Neural progenitor cell (in vitro differentiated cells): ENCODE data around the gene GPR141. TPM values are rescaled to one million over a fixed set of nuclear protein-coding genes. Genes with fewer than 3 reads are reported as not detected.
A peak's percentile ranks its signal among the peaks of the same experiment; 100 is the strongest.

Experiments
- DNase-seq: peaks from one replicate; pipeline ENCODE4 v3.0.0-alpha.2; 2016; ENCODE audit warnings: low spot score
- H2AFZ ChIP-seq: fragments of 200-600 bp; sonication (generic); replicated peaks from 2 replicates; pipeline ENCODE4 v1.6.1; 2016; ENCODE audit warnings: antibody characterized with exemption
- H3F3A ChIP-seq: fragments of 200-600 bp; sonication (generic); 2 replicates; pipeline ENCODE4 v1.6.1; 2016; ENCODE audit warnings: antibody characterized with exemption, low read depth
- H3K27ac ChIP-seq: fragments of 200-600 bp; sonication (generic); 2 replicates; pipeline ENCODE4 v1.5.1; 2016; ENCODE audit warnings: mild to moderate bottlenecking
- H3K27me3 ChIP-seq: fragments of 200-600 bp; sonication (generic); 2 replicates; pipeline ENCODE4 v1.6.1; 2016; ENCODE audit warnings: mild to moderate bottlenecking, moderate library complexity
- H3K36me3 ChIP-seq: fragments of 200-600 bp; sonication (generic); 2 replicates; pipeline ENCODE4 v1.5.1; 2016
- H3K4me1 ChIP-seq: fragments of 200-600 bp; sonication (generic); 2 replicates; pipeline ENCODE4 v1.6.1; 2016; ENCODE audit warnings: mixed run types
- H3K4me2 ChIP-seq: fragments of 200-600 bp; sonication (generic); 2 replicates; pipeline ENCODE4 v1.6.1; 2016
- H3K4me3 ChIP-seq: fragments of 200-600 bp; sonication (generic); 2 replicates; pipeline ENCODE4 v1.5.1; 2016
- H3K79me2 ChIP-seq: fragments of 200-600 bp; sonication (generic); 2 replicates; pipeline ENCODE4 v1.6.1; 2016; ENCODE audit warnings: low read depth
- H3K9ac ChIP-seq: fragments of 200-600 bp; sonication (generic); 2 replicates; pipeline ENCODE4 v1.6.1; 2016
- H3K9me3 ChIP-seq: fragments of 200-600 bp; sonication (generic); 2 replicates; pipeline ENCODE4 v1.5.1; 2016; ENCODE audit warnings: low read depth
- H4K20me1 ChIP-seq: fragments of 200-600 bp; sonication (generic); 2 replicates; pipeline ENCODE4 v1.6.1; 2016; ENCODE audit warnings: low read depth
- H3K27ac Mint-ChIP-seq: 3 replicates; pipeline ENCODE4 v1.8.0; 2021; ENCODE audit warnings: mixed read lengths
- H3K27me3 Mint-ChIP-seq: 2 replicates; pipeline ENCODE4 v1.8.0; 2022; ENCODE audit warnings: low read depth, mild to moderate bottlenecking, inconsistent platforms, moderate library complexity, mixed read lengths; ENCODE audit not compliant: insufficient read depth
- H3K36me3 Mint-ChIP-seq: 3 replicates; pipeline ENCODE4 v1.8.0; 2021; ENCODE audit warnings: mixed read lengths
- H3K4me1 Mint-ChIP-seq: 3 replicates; pipeline ENCODE4 v1.8.0; 2021; ENCODE audit warnings: mixed read lengths
- H3K4me3 Mint-ChIP-seq: 3 replicates; pipeline ENCODE4 v1.8.0; 2021; ENCODE audit warnings: mild to moderate bottlenecking, moderate library complexity, mixed read lengths
- H3K9me3 Mint-ChIP-seq: 3 replicates; pipeline ENCODE4 v1.8.0; 2020; ENCODE audit warnings: mixed read lengths
- CTCF ChIP-seq: fragments of 200-600 bp; sonication (generic); IDR thresholded peaks from 2 replicates; pipeline ENCODE4 v1.5.1; 2017; ENCODE audit warnings: antibody characterized with exemption, mild to moderate bottlenecking
- EZH2 ChIP-seq: fragments of 200-600 bp; sonication (generic); IDR thresholded peaks from 2 replicates; pipeline ENCODE4 v1.6.1; 2017; ENCODE audit warnings: antibody characterized with exemption, mild to moderate bottlenecking, moderate library complexity
- EZH2phosphoT487 ChIP-seq: fragments of 200-600 bp; sonication (generic); IDR thresholded peaks from 2 replicates; pipeline ENCODE4 v1.6.1; 2017; ENCODE audit warnings: antibody characterized with exemption
- total RNA-seq: library from RNA; depleted of rRNA; stranded (reverse); fragments of >200 nt; gene quantifications from 2 replicates; pipeline ENCODE4 v1.2.3, GENCODE V29; 2015; ENCODE audit warnings: low replicate concordance

Gene GPR141
- total RNA-seq, 1 donor from 2014 or later, result 2.6 TPM

GRCh38 chr7:37657816-37658215, 25.8 kb upstream of the GPR141 start:
- H3K4me3 Mint-ChIP-seq, result no peak overlapping the region

GRCh38 chr7:37659971-37660565, 23.5 kb upstream of the GPR141 start:
- no peak for DNase-seq
- no peak overlapping the region for H3K4me3 ChIP-seq
- no peaks in the 10 kb centered on the region for H3K36me3 Mint-ChIP-seq
- H3K27ac Mint-ChIP-seq, result no peak overlapping the region
- no peaks in the 10 kb centered on the region for H3K9me3 Mint-ChIP-seq
- no peak overlapping the region for H3K4me2 ChIP-seq
- H3K4me1 ChIP-seq, result no peaks in the 10 kb centered on the region
- H3K27ac ChIP-seq, result no peak overlapping the region
- H4K20me1 ChIP-seq, result no peaks in the 10 kb centered on the region
- H3K79me2 ChIP-seq, result no peaks in the 10 kb centered on the region
- no peak overlapping the region for H3K9ac ChIP-seq
- no peaks in the 10 kb centered on the region for H3K36me3 ChIP-seq
- no peak overlapping the region for H3K4me3 Mint-ChIP-seq
- no peaks in the 10 kb centered on the region for H3K27me3 Mint-ChIP-seq
- H3K9me3 ChIP-seq, result no peaks in the 10 kb centered on the region
- H3K27me3 ChIP-seq, result no peaks in the 10 kb centered on the region
- TF ChIP-seq EZH2 (no peak), EZH2phosphoT487 (no peak)
- H2AFZ ChIP-seq, result no peak overlapping the region
- no peaks in the 10 kb centered on the region for H3K4me1 Mint-ChIP-seq
- no peaks in the 10 kb centered on the region for H3F3A ChIP-seq

More at GRCh38 chr7:37657816-37658215, 25.8 kb upstream of the GPR141 start:
- Histone ChIP-seq H3K9ac (no peak overlapping the region), H3K36me3 (no peaks in the 10 kb centered on the region), H3F3A (no peaks in the 10 kb centered on the region), H3K4me2 (no peak overlapping the region), H4K20me1 (no peaks in the 10 kb centered on the region), H2AFZ (no peak overlapping the region), H3K4me1 (no peaks in the 10 kb centered on the region), H3K79me2 (no peaks in the 10 kb centered on the region), H3K9me3 (no peaks in the 10 kb centered on the region), H3K27me3 (no peaks in the 10 kb centered on the region), H3K27ac (no peak overlapping the region), H3K4me3 (no peak overlapping the region)
- no peak overlapping the region for H3K27ac Mint-ChIP-seq
- H3K36me3 Mint-ChIP-seq, result no peaks in the 10 kb centered on the region
- peaks cover 2% of the 10 kb centered on the region for H3K9me3 Mint-ChIP-seq
- H3K27me3 Mint-ChIP-seq, result no peaks in the 10 kb centered on the region
- DNase-seq, result no peak
- no peak for TF ChIP-seq CTCF
- no peak for TF ChIP-seq EZH2phosphoT487
- no peak for TF ChIP-seq EZH2
- H3K4me1 Mint-ChIP-seq, result no peaks in the 10 kb centered on the region

- H3K9me3 Mint-ChIP-seq, result no peaks in the 10 kb centered on the region
Observed at GRCh38 chr7:37660614-37661013, 23.0 kb upstream of the GPR141 start.

More at GRCh38 chr7:37660614-37661013, 23.0 kb upstream of the GPR141 start:
- no peaks in the 10 kb centered on the region for H3K79me2 ChIP-seq
- no peak for TF ChIP-seq CTCF
- TF ChIP-seq EZH2, result no peak
- no peak for TF ChIP-seq EZH2phosphoT487
- H3K27ac ChIP-seq, result no peak overlapping the region
- H3K4me2 ChIP-seq, result no peak overlapping the region
- Mint-ChIP-seq H3K27me3 (no peaks in the 10 kb centered on the region), H3K4me3 (no peak overlapping the region), H3K36me3 (no peaks in the 10 kb centered on the region), H3K4me1 (peaks cover 4% of the 10 kb centered on the region), H3K27ac (peak overlapping the region; percentile 27)
- H3K9me3 ChIP-seq, result no peaks in the 10 kb centered on the region
- no peaks in the 10 kb centered on the region for H3K36me3 ChIP-seq
- no peak overlapping the region for H3K4me3 ChIP-seq
- DNase-seq, result no peak
- H3K4me1 ChIP-seq, result peaks cover 4% of the 10 kb centered on the region
- H4K20me1 ChIP-seq, result no peaks in the 10 kb centered on the region
- H3F3A ChIP-seq, result no peaks in the 10 kb centered on the region
- no peaks in the 10 kb centered on the region for H3K27me3 ChIP-seq
- H3K9ac ChIP-seq, result no peak overlapping the region
- H2AFZ ChIP-seq, result no peak overlapping the region
